Measurements from ENCODE around the gene SRPK2.
"Not testable (repeated sequence)": the region's sequence is repeated elsewhere in the genome, so short reads cannot be mapped to it uniquely, and the experiment has no call there.

SRPK2 gene

GRCh38 chr7:105257338-105257737 is 131.4 kb downstream of the SRPK2 start:
- DNase-seq, result no peak

GRCh38 chr7:105256761-105257231 is 131.9 kb downstream of the SRPK2 start:
- no peak for DNase-seq

- DNase-seq, result no peak
Observed at GRCh38 chr7:105250706-105251105, 138.0 kb downstream of the SRPK2 start.

- DNase-seq, result no peak
Observed at GRCh38 chr7:105250239-105250638, 138.5 kb downstream of the SRPK2 start.

GRCh38 chr7:105249216-105249615 is 139.5 kb downstream of the SRPK2 start:
- no peak for DNase-seq

GRCh38 chr7:105246679-105247078 is 142.0 kb downstream of the SRPK2 start:
- no peak for DNase-seq

- DNase-seq, result no peak
Observed at GRCh38 chr7:105246256-105246655, 142.5 kb downstream of the SRPK2 start.

GRCh38 chr7:105245398-105246114 is 143.2 kb downstream of the SRPK2 start:
- no peak for DNase-seq

- DNase-seq, result no peak
Observed at GRCh38 chr7:105244594-105244993, 144.1 kb downstream of the SRPK2 start.

- DNase-seq, result no peak
Observed at GRCh38 chr7:105241198-105241597, 147.5 kb downstream of the SRPK2 start.

- no peak for DNase-seq
Observed at GRCh38 chr7:105238198-105238765, 150.4 kb downstream of the SRPK2 start.

- no peak for DNase-seq
Observed at GRCh38 chr7:105234886-105235285, 153.8 kb downstream of the SRPK2 start.

GRCh38 chr7:105232829-105233291 is 155.9 kb downstream of the SRPK2 start:
- DNase-seq, result not testable (repeated sequence)

GRCh38 chr7:105230486-105230885 is 158.2 kb downstream of the SRPK2 start:
- no peak for DNase-seq

GRCh38 chr7:105229641-105230040 is 159.1 kb downstream of the SRPK2 start:
- DNase-seq, result no peak

GRCh38 chr7:105228555-105228954 is 160.2 kb downstream of the SRPK2 start:
- no peak for DNase-seq

GRCh38 chr7:105227391-105227790 is 161.3 kb downstream of the SRPK2 start:
- DNase-seq, result no peak

GRCh38 chr7:105224884-105225651 is 163.7 kb downstream of the SRPK2 start:
- peak; percentile 46 for DNase-seq

- no peak for DNase-seq
Observed at GRCh38 chr7:105222953-105223352, 165.8 kb downstream of the SRPK2 start.

GRCh38 chr7:105219771-105220160 is 169.0 kb downstream of the SRPK2 start:
- no peak for DNase-seq

GRCh38 chr7:105218939-105219770 is 169.6 kb downstream of the SRPK2 start:
- DNase-seq, result no peak

- DNase-seq, result no peak
Observed at GRCh38 chr7:105218215-105218614, 170.5 kb downstream of the SRPK2 start.

- no peak for DNase-seq
Observed at GRCh38 chr7:105216786-105217185, 171.9 kb downstream of the SRPK2 start.

All from activated CD4-positive, alpha-beta T cell treated with anti-CD3 and anti-CD28 coated beads, Interleukin-10, Interleukin-2, amounts not matched to agents 100 ng/mL and 50 ng/mL, durations not matched to agents 16 hours and 8 hours (primary cell).